Measurements from ENCODE around the gene CX3CR1. TPM values are rescaled to one million over a fixed set of nuclear protein-coding genes. Genes with fewer than 3 reads are reported as not detected.

Gene CX3CR1
- total RNA-seq (under 1 TPM in 2 of 5 donors, not detected in 3; 0.37 to 0.43 TPM), polyA plus RNA-seq (under 1 TPM in 2 of 3 donors, not detected in 1; 0.06 to 0.15 TPM)
- long read RNA-seq, donor 1 = 0 reads
- long read RNA-seq, donor 2, partial matches to known transcripts = 0 of 1 reads
- long read RNA-seq, donor 2, other reads (novel, unspliced or antisense) = 0 of 1 reads
- long read RNA-seq, donor 3 = 0 reads
- long read RNA-seq, donor 4, partial matches to known transcripts = 0 of 1 reads
- long read RNA-seq, donor 4, other reads (novel, unspliced or antisense) = 0 of 1 reads
- long read RNA-seq, donor 5, partial matches to known transcripts = 0 of 1 reads
- long read RNA-seq, donor 5, other reads (novel, unspliced or antisense) = 0 of 1 reads
- long read RNA-seq, donor 6 = 0 reads
- long read RNA-seq, donor 7, partial matches to known transcripts = 0 of 3 reads
- long read RNA-seq, donor 7, other reads (novel, unspliced or antisense) = 0 of 3 reads
- long read RNA-seq, donor 8 = 0 reads
- long read RNA-seq, donor 9 = 0 reads
- long read RNA-seq, donor 10 = 0 reads

DNA sequence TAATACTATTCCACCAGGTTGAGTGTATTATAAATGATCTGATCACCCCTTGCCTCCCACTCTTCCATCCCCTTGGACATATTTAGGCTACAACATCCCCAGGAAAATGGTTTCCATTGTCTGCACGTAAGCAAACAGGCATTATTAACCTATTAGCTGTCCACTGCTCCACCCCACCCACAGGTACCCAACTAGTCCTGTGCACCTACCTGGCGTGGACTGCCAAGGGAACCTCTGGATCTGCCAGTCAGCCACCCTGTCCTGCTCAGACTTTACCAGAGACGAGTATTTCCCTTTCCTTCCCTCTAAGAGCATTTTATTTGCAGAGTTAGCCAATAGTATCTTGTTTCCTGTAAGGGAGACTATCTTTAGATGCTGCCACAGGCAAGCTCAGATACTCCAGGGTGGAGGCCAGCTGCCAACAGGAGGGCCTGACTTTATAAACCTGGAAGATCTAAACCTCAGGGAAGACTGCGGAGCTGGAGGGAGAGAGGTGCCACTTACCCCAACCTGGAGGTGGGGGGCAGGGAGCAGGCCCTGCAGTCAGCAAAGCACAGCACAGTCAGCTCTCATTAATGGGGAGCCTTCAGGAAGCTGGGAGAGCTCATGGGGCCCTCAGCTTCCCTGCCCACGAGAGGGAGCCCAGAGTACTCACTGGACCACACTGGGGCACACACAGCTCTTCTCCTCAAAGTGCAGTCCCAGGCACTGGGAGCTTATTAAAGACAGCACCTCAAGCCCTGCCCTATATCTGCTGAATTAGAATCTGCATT is at the start of gene CX3CR1:
Gene CX3CR1 (minus strand): TSS at position 292 of the 773 bp plus-strand sequence. CDS start 13,527 bp downstream, outside the sequence.
- WGBS, 5 donors = 27 to 44% (median 38%) methylated on average over 5 of the region's 5 CpGs

DNA sequence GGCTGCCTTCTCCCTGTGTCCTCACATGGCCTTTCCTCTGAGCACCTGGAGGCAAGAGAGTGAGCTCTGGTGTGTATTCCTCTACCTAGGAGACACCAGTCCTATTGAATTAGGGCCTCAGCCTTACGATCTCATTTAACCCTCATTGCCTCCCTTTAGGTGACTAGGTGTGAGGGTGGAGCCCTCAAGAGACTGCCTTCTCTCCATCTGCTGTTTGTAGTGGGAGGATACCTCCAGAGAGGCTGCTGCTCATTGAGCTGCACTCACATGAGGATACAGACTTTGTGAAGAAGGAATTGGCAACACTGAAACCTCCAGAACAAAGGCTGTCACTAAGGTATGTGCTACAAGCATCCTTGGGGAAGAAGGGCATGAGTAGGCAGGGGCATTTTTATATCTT is 49.7 kb upstream of the CX3CR1 start, which contains the start of gene CCR8:
Gene CCR8 (plus strand): TSS at position 217 of the 400 bp plus-strand sequence. CDS start 2,623 bp downstream, outside the sequence.
- Histone ChIP-seq H3K27ac (no peak within 1 kb of the TSS), H3K27me3 (no peaks in the 10 kb centered on the region), H3K4me1 (no peaks in the 10 kb centered on the region), H3K4me3 (no peak within 1 kb of the TSS), H3K9me3 (no peaks in the 10 kb centered on the region), H3K36me3 (no peaks in the 10 kb centered on the region)
- TF ChIP-seq, protein P1, sequence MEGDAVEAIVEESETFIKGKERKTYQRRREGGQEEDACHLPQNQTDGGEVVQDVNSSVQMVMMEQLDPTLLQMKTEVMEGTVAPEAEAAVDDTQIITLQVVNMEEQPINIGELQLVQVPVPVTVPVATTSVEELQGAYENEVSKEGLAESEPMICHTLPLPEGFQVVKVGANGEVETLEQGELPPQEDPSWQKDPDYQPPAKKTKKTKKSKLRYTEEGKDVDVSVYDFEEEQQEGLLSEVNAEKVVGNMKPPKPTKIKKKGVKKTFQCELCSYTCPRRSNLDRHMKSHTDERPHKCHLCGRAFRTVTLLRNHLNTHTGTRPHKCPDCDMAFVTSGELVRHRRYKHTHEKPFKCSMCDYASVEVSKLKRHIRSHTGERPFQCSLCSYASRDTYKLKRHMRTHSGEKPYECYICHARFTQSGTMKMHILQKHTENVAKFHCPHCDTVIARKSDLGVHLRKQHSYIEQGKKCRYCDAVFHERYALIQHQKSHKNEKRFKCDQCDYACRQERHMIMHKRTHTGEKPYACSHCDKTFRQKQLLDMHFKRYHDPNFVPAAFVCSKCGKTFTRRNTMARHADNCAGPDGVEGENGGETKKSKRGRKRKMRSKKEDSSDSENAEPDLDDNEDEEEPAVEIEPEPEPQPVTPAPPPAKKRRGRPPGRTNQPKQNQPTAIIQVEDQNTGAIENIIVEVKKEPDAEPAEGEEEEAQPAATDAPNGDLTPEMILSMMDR (IDR thresholded peaks at IDR 0.05) = no peak
- no peak for TF ChIP-seq POLR2AphosphoS5 (IDR thresholded peaks at IDR 0.05)
- TF ChIP-seq EP300 (IDR thresholded peaks at IDR 0.05) = no peak
- TF ChIP-seq POLR2A (IDR thresholded peaks at IDR 0.05) = no peak
- DNase-seq = no peak
- WGBS, 5 donors = 59 to 80% (median 72%) methylated on average over 1 of the region's 1 CpG
- intact Hi-C loops (cut with DNase I; ENCODE audit: low total_unique reads) = no loop called here

More for the DNA sequence above, at the start of gene CX3CR1:
- H3K9me3 ChIP-seq = no peaks in the 10 kb centered on the region
- H3K27ac ChIP-seq = no peak within 1 kb of the TSS
- H3K36me3 ChIP-seq = no peaks in the 10 kb centered on the region
- TF ChIP-seq POLR2AphosphoS5 (IDR thresholded peaks at IDR 0.05) (no peak), POLR2A (IDR thresholded peaks at IDR 0.05) (no peak), EP300 (IDR thresholded peaks at IDR 0.05) (no peak)
- TF ChIP-seq, protein P1 (IDR thresholded peaks at IDR 0.05) = no peak
- DNase-seq = no peak
- no peak within 1 kb of the TSS for H3K4me3 ChIP-seq
- H3K4me1 ChIP-seq = no peaks in the 10 kb centered on the region
- H3K27me3 ChIP-seq = peaks cover 0 to 4% (median 0%) of the 10 kb centered on the region in 3 donors
- intact Hi-C loops (cut with DNase I; ENCODE audit: low total_unique reads) = loop anchor here (5.0 kb wide), 1 partner anchor 88 kb away; the partner anchor contains the start of gene XIRP1

DNA sequence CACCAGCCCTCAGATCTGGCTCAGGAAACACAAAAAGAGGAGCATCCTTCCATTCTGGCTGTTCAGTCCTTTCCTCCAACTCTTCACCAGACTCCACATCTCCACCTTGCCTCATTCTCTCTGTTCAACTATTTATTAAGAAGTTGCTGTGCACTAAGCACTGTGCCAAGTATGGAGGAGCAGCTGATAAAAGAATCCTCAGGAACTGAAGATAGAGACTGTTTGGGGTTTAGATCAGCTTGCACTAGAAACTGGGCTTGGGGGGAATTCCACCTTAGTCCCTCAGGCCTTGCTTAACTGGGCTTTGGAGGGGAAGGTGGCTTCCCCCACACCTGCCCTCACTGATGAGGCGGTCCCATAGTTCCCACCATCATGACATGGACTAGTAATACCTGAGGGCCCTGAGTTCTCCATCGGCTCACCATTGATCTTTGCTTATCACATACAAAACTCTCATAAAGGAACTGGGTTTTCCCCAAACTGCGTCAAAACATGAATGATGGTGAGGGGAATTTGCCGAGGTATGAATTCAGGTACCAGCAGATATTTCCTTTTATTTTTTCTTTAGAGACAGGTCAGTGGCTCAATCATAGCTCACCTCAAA is 48.0 kb upstream of the CX3CR1 start:
- no peaks in the 10 kb centered on the region for H3K4me1 ChIP-seq
- no peaks in the 10 kb centered on the region for H3K9me3 ChIP-seq
- H3K4me3 ChIP-seq = no peak overlapping the region
- intact Hi-C loops (cut with DNase I; ENCODE audit: low total_unique reads) = no loop called here
- H3K36me3 ChIP-seq = no peaks in the 10 kb centered on the region
- no peaks in the 10 kb centered on the region for H3K27me3 ChIP-seq
- DNase-seq = no peak
- no peak overlapping the region for H3K27ac ChIP-seq
- TF ChIP-seq EP300 (IDR thresholded peaks at IDR 0.05) (no peak), POLR2AphosphoS5 (IDR thresholded peaks at IDR 0.05) (no peak), POLR2A (IDR thresholded peaks at IDR 0.05) (no peak)
- TF ChIP-seq, protein P1 (IDR thresholded peaks at IDR 0.05) = no peak
- 82 to 88% (median 84%) methylated on average over 4 of the region's 4 CpGs for WGBS, 5 donors
